HEK293 (cell line): Measurements from ENCODE around the gene TMEM233.
A peak's percentile ranks its signal among the peaks of the same experiment; 100 is the strongest.
"Not testable (repeated sequence)": the region's sequence is repeated elsewhere in the genome, so short reads cannot be mapped to it uniquely, and the experiment has no call there.

ENCODE experiments used
- CTCF ChIA-PET: fragments of 350-600 bp; formaldehyde crosslinking; extraction: SDS; loops from one replicate; lab custom pipeline; 2021; ENCODE audit warnings: antibody characterized with exemption; lab: Yijun Ruan, JAX
- POLR2A ChIA-PET: fragments of 300-600 bp; formaldehyde crosslinking; extraction: SDS; loops from one replicate; lab custom pipeline; 2020; ENCODE audit warnings: antibody characterized with exemption, inconsistent platforms; lab: Yijun Ruan, JAX
- H3K27ac ChIP-seq: fragments of 200-500 bp; sonication (Bioruptor generic); 2 replicates; pipeline ENCODE4 v1.5.1; 2014; ENCODE audit warnings: low read depth, low read length, control low read depth, inconsistent platforms; ENCODE audit errors: extremely low read depth
- H3K36me3 ChIP-seq, 2 experiments: fragments of 200-500 bp in 1 of 2; sonication (Bioruptor generic) in 1 of 2; 1 replicate in 1 of 2; 2 replicates in 1 of 2; pipeline ENCODE4 v1.5.1; 2014 to 2017; ENCODE audit warnings: inconsistent platforms in 2 of 2, low read length in 2 of 2; ENCODE audit not compliant: control insufficient read depth in 2 of 2, insufficient read depth in 1 of 2
- H3K4me1 ChIP-seq: fragments of 200-500 bp; sonication (Bioruptor generic); 2 replicates; pipeline ENCODE4 v1.5.1; 2014; ENCODE audit warnings: mild to moderate bottlenecking, low read length, inconsistent platforms; ENCODE audit not compliant: control insufficient read depth, insufficient read depth
- H3K4me3 ChIP-seq: 2 replicates; pipeline ENCODE4 v1.5.1; 2011; ENCODE audit warnings: low read depth, mild to moderate bottlenecking, control low read depth, low read length, moderate library complexity
- H3K9me3 ChIP-seq: fragments of 200-500 bp; sonication (Bioruptor generic); 2 replicates; pipeline ENCODE4 v1.5.1; 2014; ENCODE audit warnings: low read depth, low read length, inconsistent platforms; ENCODE audit not compliant: control insufficient read depth, insufficient read depth
- AEBP2 ChIP-seq: fragments of 450-650 bp; formaldehyde crosslinking; IDR thresholded peaks from 2 replicates; pipeline ENCODE4 v1.5.1; 2016; ENCODE audit warnings: missing biosample characterization, missing genetic modification characterization, borderline replicate concordance
- REPIN1 ChIP-seq: fragments of 450-650 bp; formaldehyde crosslinking; IDR thresholded peaks from 2 replicates; pipeline ENCODE4 v1.5.1; 2017; ENCODE audit warnings: missing biosample characterization, missing genetic modification characterization, low read depth
- SCRT2 ChIP-seq: fragments of 450-650 bp; formaldehyde crosslinking; IDR thresholded peaks from 2 replicates; pipeline ENCODE4 v1.5.1; 2016; ENCODE audit warnings: missing biosample characterization, missing genetic modification characterization
- ZBTB17 ChIP-seq: fragments of 450-650 bp; formaldehyde crosslinking; IDR thresholded peaks from 2 replicates; pipeline ENCODE4 v1.5.1; 2016; ENCODE audit warnings: missing biosample characterization, missing genetic modification characterization
- ZBTB20 ChIP-seq: fragments of 450-650 bp; formaldehyde crosslinking; IDR thresholded peaks from 2 replicates; pipeline ENCODE4 v1.5.1; 2016; ENCODE audit warnings: missing biosample characterization, missing genetic modification characterization
- ZNF274 ChIP-seq, 2 experiments: fragments of 200-500 bp in 1 of 2; fragments of 450-650 bp in 1 of 2; sonication (Bioruptor generic) in 1 of 2; formaldehyde crosslinking in 1 of 2; IDR thresholded peaks; 2 replicates each; pipeline versions ENCODE4 v1.5.1 to v1.6.1; 2014 to 2016; ENCODE audit warnings: borderline replicate concordance in 1 of 2, inconsistent platforms in 1 of 2, low read length in 1 of 2, missing biosample characterization in 1 of 2, missing genetic modification characterization in 1 of 2
- ZNF280C ChIP-seq: fragments of 450-650 bp; formaldehyde crosslinking; IDR thresholded peaks from 2 replicates; pipeline ENCODE4 v1.5.1; 2016; ENCODE audit warnings: missing biosample characterization, missing genetic modification characterization
- ZNF394 ChIP-seq: fragments of 450-650 bp; formaldehyde crosslinking; IDR thresholded peaks from 2 replicates; pipeline ENCODE4 v1.5.1; 2016; ENCODE audit warnings: missing biosample characterization, missing genetic modification characterization, mild to moderate bottlenecking, moderate library complexity, borderline replicate concordance
- ZNF423 ChIP-seq: fragments of 450-650 bp; formaldehyde crosslinking; IDR thresholded peaks from 2 replicates; pipeline ENCODE4 v1.5.1; 2016; ENCODE audit warnings: missing biosample characterization, missing genetic modification characterization
- ZNF571 ChIP-seq: fragments of 450-650 bp; formaldehyde crosslinking; IDR thresholded peaks from 2 replicates; pipeline ENCODE4 v1.5.0; 2017; ENCODE audit warnings: missing biosample characterization, missing genetic modification characterization
- ZNF624 ChIP-seq: fragments of 450-650 bp; formaldehyde crosslinking; IDR thresholded peaks from 2 replicates; pipeline ENCODE4 v1.5.1; 2017; ENCODE audit warnings: missing biosample characterization, missing genetic modification characterization
- ZNF707 ChIP-seq: fragments of 450-650 bp; formaldehyde crosslinking; IDR thresholded peaks from 2 replicates; pipeline ENCODE4 v1.5.1; 2016; ENCODE audit warnings: missing biosample characterization, missing genetic modification characterization
- ZNF791 ChIP-seq: fragments of 450-650 bp; formaldehyde crosslinking; IDR thresholded peaks from 2 replicates; pipeline ENCODE4 v1.5.1; 2016; ENCODE audit warnings: missing biosample characterization, missing genetic modification characterization
- ZNF843 ChIP-seq: fragments of 450-650 bp; formaldehyde crosslinking; IDR thresholded peaks from 2 replicates; pipeline ENCODE4 v1.5.1; 2016; ENCODE audit warnings: missing biosample characterization, missing genetic modification characterization
- ZSCAN16 ChIP-seq: fragments of 450-650 bp; formaldehyde crosslinking; IDR thresholded peaks from 2 replicates; pipeline ENCODE4 v1.5.1; 2016; ENCODE audit warnings: missing biosample characterization, missing genetic modification characterization

Gene TMEM233

GRCh38 chr12:119618328-119618896 is 24.8 kb downstream of the TMEM233 start:
- H3K27ac ChIP-seq, H3K4me3 ChIP-seq, H3K4me1 ChIP-seq, H3K36me3 ChIP-seq, H3K9me3 ChIP-seq, POLR2A ChIA-PET: not testable (repeated sequence)
- CTCF ChIA-PET = interaction anchor here (0.7 kb wide), 1 partner anchor 24 kb away, joined by 4 read pairs; no protein-coding TSS in a partner anchor

GRCh38 chr12:119620490-119620889 is 26.9 kb downstream of the TMEM233 start:
- Histone ChIP-seq H3K4me1 (no peaks in the 10 kb centered on the region), H3K27ac (no peak overlapping the region), H3K9me3 (no peaks in the 10 kb centered on the region), H3K36me3 (no peaks in the 10 kb centered on the region), H3K4me3 (no peak overlapping the region)
- POLR2A ChIA-PET = no interaction called here
- CTCF ChIA-PET = interaction anchor here (0.7 kb wide), 1 partner anchor 583 kb away, joined by 3 read pairs; no protein-coding TSS in a partner anchor
- TF ChIP-seq ZNF394 (tag by site-specific recombination) = no peak
- TF ChIP-seq AEBP2 = no peak

- ChIA-PET POLR2A (no interaction called here), CTCF (interaction anchor here (2.1 kb wide), 1 partner anchor 178 kb away, joined by 4 read pairs; no protein-coding TSS in a partner anchor)
- H3K36me3 ChIP-seq = no peaks in the 10 kb centered on the region
- no peaks in the 10 kb centered on the region for H3K4me1 ChIP-seq
- H3K4me3 ChIP-seq = no peak overlapping the region
- H3K27ac ChIP-seq = no peak overlapping the region
- TF ChIP-seq ZSCAN16 (tag by site-specific recombination) = no peak
- no peak for TF ChIP-seq ZBTB20 (tag by site-specific recombination)
- TF ChIP-seq ZNF423 = no peak
- TF ChIP-seq REPIN1 = no peak
- TF ChIP-seq ZNF791 (tag by site-specific recombination) = no peak
- no peak for TF ChIP-seq ZNF274 (IDR thresholded peaks at IDR 0.05; ENCODE audit: low read length)
- no peak for TF ChIP-seq ZNF274 (tag by site-specific recombination; IDR thresholded peaks at IDR 0.05; ENCODE audit: borderline replicate concordance)
- TF ChIP-seq ZNF280C (tag by site-specific recombination) = no peak
- no peak for TF ChIP-seq ZNF571 (tag by site-specific recombination)
- TF ChIP-seq ZBTB17 (tag by site-specific recombination) = no peak
- TF ChIP-seq ZNF707 = no peak
- no peaks in the 10 kb centered on the region for H3K9me3 ChIP-seq
These were observed 28.3 kb downstream of the TMEM233 start for GRCh38 chr12:119621878-119622277.

- Histone ChIP-seq H3K27ac (no peak overlapping the region), H3K36me3 (no peaks in the 10 kb centered on the region), H3K9me3 (no peaks in the 10 kb centered on the region), H3K4me1 (no peaks in the 10 kb centered on the region), H3K4me3 (no peak overlapping the region)
- POLR2A ChIA-PET = no interaction called here
- no peak for TF ChIP-seq ZNF624 (tag by site-specific recombination)
- 0 out of 2 replicates have a peak, but pooled peaks have one; percentile 36 for TF ChIP-seq SCRT2 (tag by site-specific recombination)
- no peak for TF ChIP-seq ZNF843 (tag by site-specific recombination)
- CTCF ChIA-PET = interaction anchor here (0.7 kb wide), 1 partner anchor 109 kb away, joined by 3 read pairs; no protein-coding TSS in a partner anchor
These were observed 31.4 kb downstream of the TMEM233 start for GRCh38 chr12:119624966-119625365.
